DOHH2 (cell line): ENCODE data around the gene MT1X.

Experiments used
- H3F3A ChIP-seq: fragments of 200-600 bp; sonication (generic), shearing (Covaris generic); 2 replicates; pipeline ENCODE4 v1.6.0; 2016; ENCODE audit warnings: antibody characterized with exemption, mild to moderate bottlenecking; ENCODE audit not compliant: control insufficient read depth, insufficient read depth
- H3K27ac ChIP-seq: fragments of 200-600 bp; sonication (generic); 2 replicates; pipeline ENCODE4 v1.5.1; 2014; ENCODE audit warnings: low read depth, mild to moderate bottlenecking, low read length, moderate library complexity
- H3K27me3 ChIP-seq: fragments of 200-600 bp; sonication (generic); 2 replicates; pipeline ENCODE4 v1.6.1; 2014; ENCODE audit warnings: mild to moderate bottlenecking, low read length, mixed read lengths; ENCODE audit not compliant: control insufficient read depth
- H3K36me3 ChIP-seq: fragments of 200-600 bp; sonication (generic); 2 replicates; pipeline ENCODE4 v1.6.1; 2014; ENCODE audit warnings: mild to moderate bottlenecking, low read length, moderate library complexity, mixed read lengths; ENCODE audit not compliant: control insufficient read depth
- H3K4me1 ChIP-seq: fragments of 200-600 bp; sonication (generic); 2 replicates; pipeline ENCODE4 v1.6.1; 2014; ENCODE audit warnings: mild to moderate bottlenecking, low read length, mixed read lengths; ENCODE audit not compliant: control insufficient read depth
- H3K4me2 ChIP-seq: fragments of 200-600 bp; sonication (generic); 2 replicates; pipeline ENCODE4 v1.6.0; 2014; ENCODE audit warnings: mild to moderate bottlenecking, low read length, moderate library complexity
- H3K4me3 ChIP-seq: fragments of 200-600 bp; sonication (generic); 2 replicates; pipeline ENCODE4 v1.5.1; 2014; ENCODE audit warnings: mild to moderate bottlenecking, low read length, mixed read lengths
- H3K79me2 ChIP-seq: fragments of 200-600 bp; sonication (generic); 2 replicates; pipeline ENCODE4 v1.6.1; 2014; ENCODE audit warnings: mild to moderate bottlenecking, low read length, mixed read lengths; ENCODE audit not compliant: control insufficient read depth
- H3K9me2 ChIP-seq: fragments of 200-600 bp; sonication (generic); replicated peaks from 2 replicates; pipeline ENCODE4 v1.6.1; 2014; ENCODE audit warnings: mild to moderate bottlenecking, low read length, mixed read lengths; ENCODE audit not compliant: control insufficient read depth
- H3K9me3 ChIP-seq: fragments of 200-600 bp; sonication (generic); 2 replicates; pipeline ENCODE4 v1.6.1; 2014; ENCODE audit warnings: antibody characterized with exemption, low read length, mixed read lengths; ENCODE audit not compliant: control insufficient read depth, insufficient read depth
- H4K20me1 ChIP-seq: fragments of 200-600 bp; sonication (generic); 2 replicates; pipeline ENCODE4 v1.6.0; 2014; ENCODE audit warnings: low read depth, mild to moderate bottlenecking, antibody characterized with exemption, low read length, moderate library complexity; ENCODE audit not compliant: control insufficient read depth, insufficient read depth
- CTCF ChIP-seq: fragments of 200-600 bp; sonication (generic); IDR thresholded peaks from one replicate; pipeline ENCODE4 v1.5.1; 2014; ENCODE audit warnings: antibody characterized with exemption, mild to moderate bottlenecking, low read depth, low read length; ENCODE audit not compliant: poor library complexity, severe bottlenecking
- EZH2phosphoT487 ChIP-seq: fragments of 200-600 bp; sonication (generic); IDR thresholded peaks from 2 replicates; pipeline ENCODE4 v1.6.1; 2017; ENCODE audit warnings: borderline replicate concordance, mild to moderate bottlenecking, antibody characterized with exemption, low read length, moderate library complexity, mixed read lengths

Gene MT1X

GRCh38 chr16:56702836-56703235, 20.6 kb downstream of the MT1X start:
- no peak overlapping the region for H3K27ac ChIP-seq
- no peaks in the 10 kb centered on the region for H3F3A ChIP-seq
- no peaks in the 10 kb centered on the region for H3K79me2 ChIP-seq
- no peaks in the 10 kb centered on the region for H4K20me1 ChIP-seq
- H3K9me2 ChIP-seq, result no peaks in the 10 kb centered on the region
- H3K9me3 ChIP-seq, result no peaks in the 10 kb centered on the region
- 0 out of 2 replicates have a peak, but pooled peaks cover 3% of the 10 kb centered on the region for H3K4me1 ChIP-seq
- H3K36me3 ChIP-seq, result no peaks in the 10 kb centered on the region
- no peak overlapping the region for H3K4me2 ChIP-seq
- TF ChIP-seq EZH2phosphoT487, result no peak
- no peaks in the 10 kb centered on the region for H3K27me3 ChIP-seq
- H3K4me3 ChIP-seq, result no peak overlapping the region

GRCh38 chr16:56708525-56709442, 26.5 kb downstream of the MT1X start:
- no peaks in the 10 kb centered on the region for H3K9me3 ChIP-seq
- peaks cover 11% of the 10 kb centered on the region; the same call in 1 of the 2 replicates for H3K27me3 ChIP-seq
- no peak overlapping the region for H3K27ac ChIP-seq
- H3K4me2 ChIP-seq, result no peak overlapping the region
- TF ChIP-seq CTCF (no peak), EZH2phosphoT487 (no peak)
- no peaks in the 10 kb centered on the region for H3K9me2 ChIP-seq
- H3K4me1 ChIP-seq, result peaks cover 6% of the 10 kb centered on the region; the same call in 1 of the 2 replicates
- no peaks in the 10 kb centered on the region for H3K36me3 ChIP-seq
- no peak overlapping the region for H3K4me3 ChIP-seq
- H3F3A ChIP-seq, result no peaks in the 10 kb centered on the region
- H3K79me2 ChIP-seq, result no peaks in the 10 kb centered on the region
- no peaks in the 10 kb centered on the region for H4K20me1 ChIP-seq

GRCh38 chr16:56709443-56710040, 27.3 kb downstream of the MT1X start:
- peaks cover 11% of the 10 kb centered on the region; the same call in 1 of the 2 replicates for H3K27me3 ChIP-seq
- no peak overlapping the region for H3K4me3 ChIP-seq
- no peaks in the 10 kb centered on the region for H3K36me3 ChIP-seq
- H3K9me2 ChIP-seq, result no peaks in the 10 kb centered on the region
- peaks cover 6% of the 10 kb centered on the region; the same call in 1 of the 2 replicates for H3K4me1 ChIP-seq
- no peak overlapping the region for H3K27ac ChIP-seq
- H3K9me3 ChIP-seq, result no peaks in the 10 kb centered on the region
- no peak overlapping the region for H3K4me2 ChIP-seq
- TF ChIP-seq EZH2phosphoT487, result no peak
- no peak for TF ChIP-seq CTCF
- no peaks in the 10 kb centered on the region for H3K79me2 ChIP-seq
- H4K20me1 ChIP-seq, result no peaks in the 10 kb centered on the region
- no peaks in the 10 kb centered on the region for H3F3A ChIP-seq
